Measurements from ENCODE around the gene PRMT1.
"Not testable (repeated sequence)": the region's sequence is repeated elsewhere in the genome, so short reads cannot be mapped to it uniquely, and the experiment has no call there.

Gene PRMT1

DNA sequence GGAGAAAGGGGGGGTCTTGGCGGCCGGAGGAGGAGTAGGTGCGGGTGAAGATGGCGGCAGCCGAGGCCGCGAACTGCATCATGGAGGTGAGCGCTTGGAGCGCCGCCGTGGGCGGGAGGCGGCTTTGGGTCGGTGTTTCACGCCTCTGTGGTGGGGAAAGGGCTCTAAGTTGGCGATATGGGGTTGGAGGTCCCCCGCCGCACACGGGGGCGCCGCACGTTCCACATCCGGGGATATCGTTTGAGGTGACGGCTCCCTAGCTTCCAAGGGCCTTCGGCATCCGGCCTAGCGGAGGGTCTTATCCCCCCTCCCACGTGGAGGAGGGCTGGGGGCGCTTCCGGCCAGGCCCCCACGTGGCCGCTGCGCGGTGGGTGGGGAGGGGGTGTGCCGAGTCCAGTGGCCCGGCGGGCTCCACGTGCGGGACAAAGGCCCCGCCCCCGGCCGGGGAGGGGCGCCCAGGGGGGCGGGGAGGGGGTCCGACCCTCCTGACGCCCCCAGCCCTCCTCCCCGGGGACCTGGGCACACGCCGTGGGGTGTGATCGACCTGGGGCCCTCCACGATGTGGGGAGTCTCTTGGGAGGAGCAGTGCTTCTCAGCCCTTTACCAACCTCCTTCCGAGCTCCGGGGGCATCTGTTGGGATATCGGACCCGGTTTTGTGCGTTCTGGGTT lies at the start of gene PRMT1:
Gene PRMT1 (plus strand): TSS at position 41 of the 670 bp plus-strand sequence. CDS start 10 bp downstream, at position 51.
- no peak for DNase-seq

DNA sequence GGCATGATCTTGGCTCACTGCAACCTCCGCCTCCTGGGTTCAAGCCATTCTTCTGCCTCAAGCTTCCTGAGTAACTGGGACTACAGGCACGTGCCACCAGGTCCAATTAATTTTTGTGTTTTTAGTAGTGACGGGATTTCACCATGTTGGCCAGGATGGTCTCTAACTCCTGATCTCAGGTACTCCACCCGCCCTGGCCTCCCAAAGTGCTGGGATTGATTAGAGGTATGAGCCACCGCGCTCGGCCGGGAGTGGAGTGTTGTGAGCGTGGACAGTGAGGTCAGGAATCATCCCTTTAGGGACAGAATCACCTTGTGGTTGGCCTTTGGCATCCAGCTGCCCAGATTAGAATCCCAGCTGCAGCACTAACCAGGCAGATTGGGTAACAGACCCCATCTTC lies 47.4 kb upstream of the PRMT1 start:
- no peak for DNase-seq

DNA sequence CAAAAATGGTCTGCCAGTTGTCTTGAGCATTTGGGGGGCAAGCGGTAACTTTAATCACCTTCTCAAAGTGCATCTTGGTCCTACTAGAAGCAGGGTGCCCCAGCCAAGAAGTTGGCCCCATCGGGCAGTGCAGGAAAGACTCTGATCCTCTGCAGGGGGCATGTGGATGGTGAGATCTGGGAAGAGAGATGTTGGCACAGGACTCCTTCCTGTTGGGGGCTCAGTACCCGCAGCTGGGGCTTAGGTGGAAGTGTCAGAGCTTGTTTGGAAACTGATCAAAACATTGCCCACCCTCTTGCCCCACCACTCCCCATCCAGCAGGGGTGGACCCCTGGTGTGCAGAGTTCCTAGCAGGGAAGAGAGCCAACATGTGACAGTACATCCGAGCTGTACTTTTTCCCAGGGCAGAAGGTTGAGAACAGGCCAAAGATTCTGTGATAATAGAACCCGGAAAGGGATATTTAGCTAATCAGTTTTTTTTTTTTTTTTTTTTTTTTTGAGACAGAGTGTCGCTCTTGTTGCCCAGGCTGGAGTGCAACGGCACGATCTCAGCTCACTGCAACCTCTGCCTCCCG lies 46.0 kb upstream of the PRMT1 start:
- no peak for DNase-seq

DNA sequence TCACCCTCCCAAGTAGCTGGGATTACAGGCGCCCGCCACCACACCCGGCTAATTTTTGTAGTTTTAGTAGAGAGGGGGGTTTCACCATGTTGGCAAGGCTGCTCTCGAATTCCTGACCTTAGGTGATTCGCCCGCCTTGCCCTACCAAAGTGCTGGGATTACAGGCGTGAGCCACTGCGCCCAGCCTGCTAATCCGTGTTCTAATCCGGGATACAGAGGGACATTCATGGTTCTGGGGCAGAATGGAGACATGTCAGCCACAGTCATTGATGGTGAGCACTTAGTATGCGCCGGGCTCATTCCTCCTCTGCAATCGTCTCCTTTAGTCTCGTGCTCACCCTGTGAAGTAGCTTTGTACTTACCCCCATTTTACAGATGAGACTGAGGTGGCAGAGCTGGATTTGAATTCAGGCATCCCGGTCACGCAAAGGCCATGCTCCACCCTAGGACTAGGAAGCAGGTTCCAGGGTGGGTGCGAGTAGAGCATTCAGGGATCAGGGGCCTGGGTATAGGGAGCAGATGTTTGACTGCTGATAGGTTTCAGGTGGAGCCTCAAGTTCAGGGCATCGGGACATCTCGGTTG lies 45.4 kb upstream of the PRMT1 start:
- DNase-seq = no peak

DNA sequence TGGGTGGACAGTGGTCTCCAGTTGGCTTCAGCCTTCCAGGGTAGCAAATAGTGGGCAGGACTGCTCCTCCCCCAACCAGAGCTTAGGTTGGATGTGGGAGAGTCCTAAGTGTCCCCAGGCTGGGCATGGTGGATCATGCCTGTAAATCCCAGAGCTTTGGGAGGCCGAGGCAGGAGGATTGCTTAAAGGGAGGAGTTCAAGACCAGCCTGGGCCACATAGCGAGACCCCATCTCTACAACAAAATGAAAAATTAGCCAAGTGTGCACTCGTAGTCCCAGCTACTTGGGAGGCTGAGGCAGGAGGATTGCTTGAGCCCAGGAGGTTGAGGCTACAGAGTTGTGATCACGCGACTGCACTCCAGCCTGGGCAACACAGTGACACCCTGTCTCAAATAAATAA lies 44.5 kb upstream of the PRMT1 start:
- no peak for DNase-seq

DNA sequence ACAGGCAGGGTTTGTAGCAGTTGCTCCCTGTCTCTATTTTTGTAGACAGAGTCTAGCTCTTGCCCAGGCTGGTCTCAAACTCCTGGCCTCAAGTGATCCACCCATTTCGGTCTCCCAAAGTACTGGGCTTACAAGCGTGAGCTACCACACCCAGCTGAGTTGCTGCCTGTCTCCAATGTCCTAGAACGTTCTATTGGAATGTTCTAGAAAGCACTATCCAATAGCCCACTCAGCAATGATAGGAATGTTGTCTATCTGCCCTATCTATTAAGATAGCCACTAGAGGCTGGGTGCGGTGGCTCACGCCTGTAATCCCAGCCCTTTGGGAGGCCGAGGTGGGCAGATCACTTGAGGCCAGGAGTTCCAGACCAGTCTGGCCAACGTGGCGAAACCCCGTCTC lies 43.8 kb upstream of the PRMT1 start:
- not testable (repeated sequence) for DNase-seq

DNA sequence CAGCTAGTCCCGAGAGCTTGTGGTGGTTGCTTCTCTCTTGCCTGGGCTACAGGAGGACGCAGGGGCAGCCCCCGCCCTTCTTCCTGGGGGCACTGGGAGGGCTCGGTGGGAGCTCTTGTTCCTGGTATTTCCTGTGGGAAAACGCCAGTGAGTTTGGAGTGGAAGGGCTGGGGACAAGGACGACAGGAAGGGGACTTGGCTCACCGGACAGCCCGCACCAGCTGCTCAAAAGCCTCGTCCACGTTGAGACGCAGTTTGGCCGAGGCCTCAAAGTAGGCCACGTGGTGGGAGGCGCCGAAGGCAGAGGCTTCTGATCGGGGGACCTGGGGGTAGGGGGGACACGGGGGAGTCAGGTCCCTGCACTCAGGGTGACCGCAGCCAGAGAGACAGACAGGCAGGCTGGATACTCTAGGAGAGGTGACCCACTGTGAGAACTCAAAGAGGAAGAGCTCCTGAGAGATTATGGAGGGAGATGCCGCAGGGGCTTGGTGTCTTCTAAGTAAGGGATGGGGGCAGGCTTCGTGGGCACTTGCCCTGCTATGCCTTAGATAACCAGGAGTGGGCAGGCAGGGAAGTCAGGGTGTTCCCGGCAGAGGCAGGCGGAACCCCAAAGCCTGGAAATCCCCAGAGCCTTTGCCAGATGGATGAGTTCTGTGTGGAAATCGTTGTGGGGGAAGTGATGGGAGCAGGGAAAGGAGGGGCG lies 41.4 kb upstream of the PRMT1 start:
- no peak for DNase-seq

DNA sequence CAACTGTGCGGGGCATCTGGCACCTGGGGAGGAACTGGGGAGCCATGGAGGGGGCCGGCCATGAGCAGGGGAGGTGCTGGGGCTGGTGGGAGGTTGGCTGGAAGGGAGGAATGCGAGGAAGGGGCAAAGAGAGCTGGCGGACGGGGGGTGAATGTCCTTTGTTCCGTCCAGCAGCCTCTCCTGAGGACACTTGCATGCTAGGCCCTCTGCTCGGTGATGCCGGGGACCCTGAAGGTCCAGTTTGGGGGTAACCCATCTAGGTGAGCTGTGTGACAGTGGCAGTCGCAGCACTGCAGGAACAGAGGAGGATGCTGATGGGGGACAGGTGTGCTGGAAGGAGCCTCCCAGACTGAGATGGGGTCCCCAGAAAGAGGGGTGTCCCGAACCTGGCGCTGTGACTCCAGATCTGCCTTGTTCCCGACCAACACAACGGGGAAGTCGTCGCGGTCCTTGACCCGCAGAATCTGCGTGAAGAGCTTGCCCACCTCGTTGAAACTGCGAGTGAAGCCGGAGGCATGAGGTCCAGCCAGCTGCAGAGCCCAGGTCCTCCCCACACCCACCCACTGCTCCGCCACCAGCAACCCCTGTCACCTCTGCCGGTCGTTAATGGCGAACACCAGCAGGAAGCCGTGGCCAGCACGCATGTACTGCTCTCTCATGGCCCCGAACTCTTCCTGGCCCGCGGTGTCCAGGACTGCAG lies 40.7 kb upstream of the PRMT1 start:
- DNase-seq = no peak

DNA sequence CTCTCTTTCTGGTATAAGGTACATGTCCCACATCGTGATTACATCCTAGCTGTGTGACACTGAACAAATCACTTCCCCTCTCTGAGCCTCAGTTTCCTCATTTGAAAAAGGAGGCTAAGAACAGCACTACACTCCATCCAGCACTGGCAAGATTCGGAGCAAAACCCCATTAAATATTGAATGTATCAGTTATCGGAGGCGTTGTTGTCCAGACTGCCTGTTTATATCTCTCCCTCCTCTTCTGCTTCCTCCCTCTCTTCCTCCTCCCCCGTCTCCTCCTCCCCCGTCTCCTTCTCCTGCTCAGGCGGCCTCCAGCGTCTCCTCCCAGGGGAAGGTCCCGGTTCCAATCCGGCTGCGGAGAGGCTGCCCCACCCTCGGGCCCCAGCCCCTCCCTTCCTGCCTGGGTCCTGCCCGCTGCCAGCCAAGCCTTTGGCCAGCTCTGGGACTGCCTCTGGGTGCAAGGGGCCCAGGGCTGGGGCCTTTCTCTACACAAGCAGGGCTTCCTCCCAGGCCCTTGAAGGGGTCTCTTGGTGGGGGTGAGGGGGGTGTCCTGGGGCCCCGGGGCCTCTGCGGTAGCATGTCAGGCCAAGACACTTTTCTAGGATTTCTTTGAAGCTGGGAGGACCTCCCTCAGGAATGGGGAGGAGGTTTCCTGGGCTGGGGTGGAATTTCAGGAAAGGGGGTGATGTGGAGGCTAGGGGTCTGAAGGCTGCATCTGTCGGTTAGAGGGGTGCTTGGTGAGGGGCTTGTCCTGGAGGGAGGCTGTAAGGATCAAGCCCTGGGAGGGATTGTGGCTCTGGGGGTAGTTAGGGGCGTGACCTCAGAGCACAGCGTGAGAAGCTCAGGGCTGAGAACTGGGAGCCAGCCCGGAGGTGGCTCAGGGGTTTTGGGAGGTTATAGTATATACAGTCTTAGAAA lies 39.0 kb upstream of the PRMT1 start:
- no peak for DNase-seq

DNA sequence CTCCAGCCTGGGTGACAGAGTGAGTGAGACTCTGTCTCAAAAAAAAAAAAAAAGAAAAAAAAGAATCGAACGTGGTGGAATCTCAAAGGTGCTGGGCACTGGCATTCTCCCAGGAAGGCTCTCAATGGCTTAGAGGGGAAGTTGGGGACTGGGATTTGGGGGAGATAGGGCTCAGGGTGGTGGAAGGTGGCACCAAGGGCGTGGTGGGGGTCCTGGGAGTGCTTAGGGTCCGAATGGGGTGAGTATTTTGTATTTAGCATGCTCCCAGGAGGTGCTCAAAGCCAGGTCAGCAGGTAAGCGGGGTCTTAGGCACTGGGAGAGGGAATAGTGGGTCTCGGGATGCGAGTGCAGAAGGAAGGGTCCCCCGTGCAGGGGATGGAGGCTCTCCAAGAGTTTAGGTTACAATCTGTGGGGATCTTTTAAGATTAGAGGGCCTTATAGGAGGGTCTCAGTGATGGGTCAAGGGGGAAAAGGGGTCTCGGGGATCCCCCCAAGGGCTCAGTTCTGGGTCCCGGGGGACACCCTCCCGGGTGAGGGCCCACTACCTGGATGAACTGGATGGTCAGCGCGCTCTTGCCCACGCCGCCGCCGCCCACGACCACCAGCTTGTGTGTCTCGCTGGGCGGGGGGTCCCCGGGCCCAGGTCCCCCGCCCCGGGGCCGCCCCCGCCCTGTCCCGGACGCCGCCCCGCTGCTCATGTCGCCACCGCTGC lies 37.5 kb upstream of the PRMT1 start:
- peak; percentile 7 for DNase-seq

DNA sequence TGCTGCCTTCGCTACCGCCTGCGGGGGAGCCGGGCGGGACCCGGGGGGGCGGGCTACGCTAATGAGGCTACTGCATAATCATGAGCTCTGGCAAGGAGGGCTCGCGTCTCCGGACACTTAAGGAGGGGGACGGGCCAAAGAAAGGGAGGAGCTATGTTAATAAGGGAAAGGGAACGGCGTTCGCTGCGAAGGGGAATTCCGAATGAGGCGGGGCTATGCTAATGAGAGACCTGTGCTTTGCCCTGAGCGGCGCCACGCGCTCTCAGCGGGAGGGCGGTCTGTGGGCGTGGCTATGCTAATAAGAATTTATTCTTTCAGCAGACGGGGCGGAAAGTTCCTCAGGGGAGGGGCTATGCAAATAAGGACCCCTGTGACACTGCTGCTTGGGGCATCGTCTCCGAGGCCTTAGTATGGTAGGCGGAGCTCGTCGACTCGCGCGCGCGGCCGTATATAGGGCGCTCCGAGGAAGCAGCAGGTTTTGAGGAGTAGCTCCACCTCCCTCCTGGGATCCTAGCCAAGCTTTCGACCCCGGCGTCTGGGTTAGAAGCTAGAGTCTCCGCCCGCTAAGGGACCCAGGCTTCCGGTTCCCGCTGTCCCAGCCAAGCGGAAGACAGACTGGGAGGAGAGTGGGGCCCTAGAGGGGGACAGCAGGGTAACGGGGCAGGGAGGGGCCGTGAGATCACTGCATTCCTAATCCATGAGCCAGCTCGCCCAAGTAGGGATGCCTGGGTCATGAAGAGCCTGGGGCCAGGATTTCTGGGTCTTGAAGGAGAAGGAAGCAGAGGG lies 36.8 kb upstream of the PRMT1 start, which contains the start of gene RRAS:
Gene RRAS (minus strand): TSS at position 31 of the 786 bp plus-strand sequence. CDS start 45 bp downstream, outside the sequence.
- DNase-seq = peak; percentile 100

DNA sequence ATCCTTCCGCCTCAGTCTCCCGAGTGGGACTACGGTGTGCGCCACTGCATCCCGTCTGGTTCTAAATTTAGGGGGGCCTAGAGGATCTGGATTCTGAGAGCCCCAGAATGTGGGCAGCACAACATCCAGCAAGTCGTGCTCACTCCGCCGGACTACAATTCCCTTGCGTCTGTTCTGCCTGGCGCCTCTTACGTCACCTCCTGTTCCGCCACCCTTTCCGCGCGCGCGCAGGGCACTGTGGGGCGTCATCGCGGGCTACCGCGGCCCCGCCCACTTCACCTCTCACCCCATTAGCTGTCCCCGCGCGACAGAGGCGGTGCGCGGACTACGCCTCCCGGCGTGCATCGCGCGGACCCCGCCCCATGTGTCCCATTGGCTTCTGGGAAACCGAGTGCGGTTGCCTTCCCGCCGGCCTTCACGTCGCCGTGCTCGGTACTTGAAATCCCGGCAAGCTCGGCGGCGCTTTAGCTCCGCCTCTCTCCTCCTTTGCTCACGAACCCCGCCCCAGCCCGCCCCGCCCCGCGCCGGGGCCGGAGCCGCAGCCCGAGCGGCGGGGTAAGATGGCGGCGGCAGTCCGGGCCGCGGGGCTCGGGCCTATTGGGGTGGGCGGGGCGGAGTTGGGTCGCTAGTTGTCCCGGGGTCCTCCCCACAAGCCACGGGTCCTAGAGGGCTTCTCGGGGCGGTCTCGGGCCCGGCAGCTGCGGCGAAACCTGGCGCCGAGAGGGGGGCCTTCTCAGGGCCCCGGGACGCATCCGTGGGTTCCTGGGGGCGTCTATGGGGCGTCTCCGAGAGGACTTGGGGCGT lies 35.2 kb upstream of the PRMT1 start, which contains the start of gene SCAF1:
Gene SCAF1 (plus strand): TSS at position 522 of the 804 bp plus-strand sequence. CDS start 2,818 bp downstream, outside the sequence.
- DNase-seq = peak; percentile 98

DNA sequence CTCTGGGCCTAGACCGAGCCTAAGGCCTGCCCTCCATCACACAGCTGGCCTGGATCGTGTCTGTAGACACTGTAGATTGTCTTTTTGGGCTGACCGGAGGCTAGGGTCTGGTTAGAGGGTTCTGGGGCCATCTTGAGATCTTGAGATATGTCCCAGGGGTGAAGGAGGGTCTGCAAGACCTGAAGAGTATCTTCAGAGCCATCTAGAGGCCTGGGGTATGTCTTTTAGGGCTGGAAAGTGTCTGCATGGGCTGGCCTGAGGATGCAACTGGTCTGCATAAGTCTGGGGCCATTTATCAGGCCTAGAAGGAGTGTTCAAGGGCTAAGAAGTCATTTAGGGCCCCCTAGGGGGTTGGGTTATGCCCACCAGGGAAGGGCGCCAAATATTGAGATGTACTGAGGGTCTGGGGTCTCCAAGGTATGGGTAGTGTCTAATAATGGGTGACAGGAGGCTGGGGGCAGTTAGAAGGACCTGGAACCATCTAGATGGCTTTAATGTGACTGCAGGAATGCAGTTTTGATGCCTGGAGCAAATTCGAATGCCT lies 34.5 kb upstream of the PRMT1 start:
- DNase-seq = no peak

DNA sequence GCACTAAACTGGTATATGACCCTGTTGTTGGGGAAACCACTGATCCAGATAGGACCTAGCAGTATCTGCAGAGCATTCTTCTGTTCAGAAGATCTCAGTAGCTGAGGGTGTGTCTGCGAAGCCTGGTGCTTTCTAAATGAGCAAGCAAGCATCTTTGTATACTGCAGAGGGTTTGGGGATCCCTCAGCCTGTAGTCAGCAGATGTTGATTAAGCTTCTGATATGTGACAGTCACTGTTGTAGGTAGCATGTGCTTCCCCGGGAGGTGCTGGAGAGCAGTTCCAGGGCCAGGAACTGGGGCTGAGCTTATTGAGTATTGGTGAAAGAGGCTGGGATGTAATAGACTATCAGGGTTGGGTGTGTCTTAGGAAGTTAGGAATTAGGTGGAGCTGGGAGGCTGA lies 33.6 kb upstream of the PRMT1 start:
- no peak for DNase-seq

DNA sequence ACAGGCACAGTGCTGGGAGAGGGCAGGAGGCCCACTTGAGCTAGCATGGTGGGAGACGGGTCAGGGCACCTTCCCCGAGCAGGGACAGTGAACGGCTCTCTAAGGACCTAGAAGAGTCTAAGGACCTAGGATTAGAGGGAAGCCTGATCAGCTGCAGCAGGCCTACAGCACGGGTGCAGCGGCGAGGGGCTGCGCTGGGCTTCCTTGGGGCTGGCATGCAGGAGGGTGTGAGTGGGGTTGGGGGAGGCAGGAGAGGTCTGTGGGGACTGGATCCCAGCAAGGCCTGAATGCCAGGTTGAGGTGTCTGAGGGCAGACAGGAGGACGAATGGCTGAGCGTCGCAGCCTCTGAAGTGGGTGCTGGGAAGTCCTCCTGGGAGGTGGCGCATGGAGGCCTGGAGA lies 31.5 kb upstream of the PRMT1 start:
- DNase-seq = no peak

DNA sequence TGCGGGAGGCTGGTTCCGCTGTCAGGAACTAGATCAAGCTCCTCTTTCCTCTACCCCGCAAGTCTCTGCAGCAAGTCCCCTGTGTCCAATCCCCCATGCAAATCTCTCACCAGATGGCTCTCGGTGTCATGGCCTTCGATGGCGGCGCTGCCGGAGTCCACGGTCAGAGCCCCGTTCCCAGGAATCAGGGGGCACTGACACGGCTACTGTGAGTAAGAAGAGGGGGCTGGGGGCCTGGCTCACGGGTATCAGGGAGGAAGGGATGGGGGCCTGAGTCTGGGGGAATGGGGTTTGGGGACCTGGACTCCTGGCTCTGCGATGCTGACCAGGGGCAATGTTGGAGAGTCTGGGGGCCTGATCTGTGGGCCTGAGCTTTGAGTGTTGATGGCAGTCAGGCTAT lies 31.1 kb upstream of the PRMT1 start:
- no peak for DNase-seq

DNA sequence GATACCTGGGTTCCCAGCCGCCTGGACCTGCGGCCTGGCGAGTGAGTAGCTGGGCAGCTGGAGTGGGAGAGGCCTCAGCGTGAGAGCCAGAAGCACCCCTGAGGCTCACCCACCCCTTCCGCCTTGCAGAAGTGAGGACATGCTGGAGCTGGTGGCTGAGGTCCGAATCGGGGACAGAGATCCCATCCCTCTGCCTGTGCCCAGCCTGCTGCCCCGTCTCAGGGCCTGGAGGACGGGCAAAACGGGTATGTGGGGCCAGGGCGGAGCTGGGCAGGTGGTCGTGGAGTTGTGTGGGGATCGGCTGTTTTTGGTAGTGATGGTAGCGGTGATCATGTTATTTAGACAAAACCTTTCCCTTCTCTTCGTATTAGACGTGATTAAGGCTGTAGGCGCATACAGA lies 30.5 kb upstream of the PRMT1 start:
- DNase-seq = no peak

DNA sequence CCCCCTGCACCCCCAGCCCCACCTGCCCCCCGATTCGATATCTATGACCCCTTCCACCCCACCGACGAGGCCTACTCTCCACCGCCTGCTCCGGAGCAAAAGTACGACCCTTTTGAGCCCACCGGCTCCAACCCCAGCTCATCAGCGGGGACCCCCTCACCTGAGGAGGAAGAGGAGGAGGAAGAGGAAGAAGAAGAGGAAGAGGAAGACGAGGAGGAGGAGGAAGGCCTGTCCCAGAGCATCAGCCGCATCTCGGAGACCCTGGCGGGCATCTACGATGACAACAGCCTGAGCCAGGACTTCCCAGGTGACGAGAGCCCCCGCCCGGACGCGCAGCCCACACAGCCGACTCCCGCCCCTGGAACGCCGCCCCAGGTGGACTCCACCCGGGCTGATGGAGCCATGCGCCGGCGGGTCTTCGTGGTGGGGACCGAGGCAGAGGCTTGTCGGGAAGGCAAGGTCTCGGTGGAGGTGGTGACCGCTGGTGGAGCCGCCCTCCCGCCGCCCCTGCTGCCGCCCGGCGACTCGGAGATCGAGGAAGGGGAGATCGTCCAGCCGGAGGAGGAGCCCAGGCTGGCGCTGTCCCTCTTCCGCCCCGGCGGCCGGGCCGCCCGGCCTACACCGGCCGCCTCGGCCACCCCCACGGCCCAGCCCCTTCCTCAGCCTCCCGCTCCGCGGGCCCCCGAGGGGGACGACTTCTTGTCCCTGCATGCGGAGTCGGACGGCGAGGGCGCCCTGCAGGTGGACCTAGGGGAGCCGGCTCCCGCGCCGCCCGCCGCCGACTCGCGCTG lies 25.8 kb upstream of the PRMT1 start:
- no peak for DNase-seq

All from DMS79 treated with DMSO at 0.1 percent for 48 hours (cell line).